MCF 10A (cell line): ENCODE data around the gene SPAG16. TPM values are rescaled to one million over a fixed set of nuclear protein-coding genes. Genes with fewer than 3 reads are reported as not detected.
"Not testable (repeated sequence)": the region's sequence is repeated elsewhere in the genome, so short reads cannot be mapped to it uniquely, and the experiment has no call there.

Experiments used
- BruUV-seq: library from RNA; stranded (reverse); fragments of 400-500 nt; replicated peaks from 2 replicates; lab custom pipeline; 2021; lab: Mats Ljungman, UMichigan
- CTCF ChIA-PET: fragments of 300-600 bp; sonication (Branson Sonifier 250); formaldehyde crosslinking; extraction: SDS; loops from one replicate; lab custom pipeline; 2021; ENCODE audit warnings: antibody characterized with exemption, inconsistent platforms; lab: Yijun Ruan, JAX
- POLR2A ChIA-PET: fragments of 300-600, 350-650 bp; sonication (Branson Sonifier 250); formaldehyde crosslinking; extraction: SDS; loops from one replicate; lab custom pipeline; 2020; ENCODE audit warnings: antibody characterized with exemption, inconsistent platforms; lab: Yijun Ruan, JAX
- DNase-seq: peaks from one replicate; pipeline ENCODE4 v3.0.0-alpha.2; 2018; ENCODE audit not compliant: unreplicated experiment
- H3K27ac Mint-ChIP-seq: one replicate; pipeline ENCODE4 v1.8.0; 2022; ENCODE audit warnings: mild to moderate bottlenecking, low read depth, mixed read lengths; ENCODE audit not compliant: unreplicated experiment
- H3K27me3 Mint-ChIP-seq: one replicate; pipeline ENCODE4 v1.8.0; 2022; ENCODE audit warnings: mixed read lengths; ENCODE audit not compliant: insufficient read depth, unreplicated experiment
- H3K36me3 Mint-ChIP-seq: one replicate; pipeline ENCODE4 v1.8.0; 2022; ENCODE audit warnings: mild to moderate bottlenecking, moderate library complexity, mixed read lengths; ENCODE audit not compliant: insufficient read depth, unreplicated experiment
- H3K4me1 Mint-ChIP-seq: one replicate; pipeline ENCODE4 v1.8.0; 2022; ENCODE audit warnings: mixed read lengths; ENCODE audit not compliant: insufficient read depth, unreplicated experiment
- H3K4me3 Mint-ChIP-seq: one replicate; pipeline ENCODE4 v1.8.0; 2022; ENCODE audit warnings: mild to moderate bottlenecking, moderate library complexity, mixed read lengths; ENCODE audit not compliant: unreplicated experiment
- H3K9me3 Mint-ChIP-seq: one replicate; pipeline ENCODE4 v1.8.0; 2022; ENCODE audit warnings: mixed read lengths; ENCODE audit not compliant: unreplicated experiment
- CTCF ChIP-seq: fragments of 200-600 bp; IDR thresholded peaks from one replicate; pipeline ENCODE4 v1.8.0; 2022; ENCODE audit warnings: antibody characterized with exemption, mild to moderate bottlenecking; ENCODE audit not compliant: unreplicated experiment
- intact Hi-C: fragments of 100-400 bp; cut with micrococcal nuclease; formaldehyde crosslinking; loops from 2 replicates; pipeline ENCODE4 v1.14.1; 2022
- total RNA-seq: library from RNA; stranded (reverse); gene quantifications from 2 replicates; pipeline ENCODE4 v1.2.3, GENCODE V29; 2022

Gene SPAG16
- total RNA-seq, 1 experiment from 2014 or later, result 11.5 TPM

GRCh38 chr2:213275265-213275664 is 9.0 kb upstream of the SPAG16 start:
- no peak overlapping the region for H3K4me3 Mint-ChIP-seq
- no TSS peak for BruUV-seq
- no peaks in the 10 kb centered on the region for H3K4me1 Mint-ChIP-seq
- H3K9me3 Mint-ChIP-seq, result no peaks in the 10 kb centered on the region
- TF ChIP-seq CTCF, result no peak
- H3K27me3 Mint-ChIP-seq, result no peaks in the 10 kb centered on the region
- ChIA-PET CTCF (interaction anchor here (0.6 kb wide), 1 partner anchor 32 kb away, joined by 5 read pairs; no protein-coding TSS in a partner anchor), POLR2A (interaction anchor here (1.7 kb wide), 1 partner anchor 9 kb away, joined by 10 read pairs; the partner anchor contains the start of gene SPAG16)
- intact Hi-C loops, result no loop called here
- H3K36me3 Mint-ChIP-seq, result no peaks in the 10 kb centered on the region
- DNase-seq, result no peak
- H3K27ac Mint-ChIP-seq, result no peak overlapping the region

GRCh38 chr2:213277134-213277533 is 7.1 kb upstream of the SPAG16 start:
- BruUV-seq, H3K9me3 Mint-ChIP-seq, H3K36me3 Mint-ChIP-seq, H3K27me3 Mint-ChIP-seq, DNase-seq, CTCF ChIA-PET, H3K4me3 Mint-ChIP-seq, intact Hi-C loops, H3K27ac Mint-ChIP-seq, H3K4me1 Mint-ChIP-seq, POLR2A ChIA-PET: not testable (repeated sequence)

- intact Hi-C loops, result no loop called here
- no peak for DNase-seq
- Mint-ChIP-seq H3K27ac (no peak overlapping the region), H3K9me3 (no peaks in the 10 kb centered on the region), H3K4me1 (peaks cover 6% of the 10 kb centered on the region), H3K27me3 (no peaks in the 10 kb centered on the region), H3K4me3 (no peak overlapping the region), H3K36me3 (no peaks in the 10 kb centered on the region)
- ChIA-PET CTCF (no interaction called here), POLR2A (no interaction called here)
- BruUV-seq, result no TSS peak
- TF ChIP-seq CTCF, result no peak
Measured at GRCh38 chr2:213279116-213279620, 5.1 kb upstream of the SPAG16 start.

- H3K4me1 Mint-ChIP-seq, result peaks cover 6% of the 10 kb centered on the region
- no peaks in the 10 kb centered on the region for H3K36me3 Mint-ChIP-seq
- intact Hi-C loops, result no loop called here
- POLR2A ChIA-PET, result no interaction called here
- DNase-seq, result no peak
- no TSS peak for BruUV-seq
- no peaks in the 10 kb centered on the region for H3K9me3 Mint-ChIP-seq
- CTCF ChIA-PET, result no interaction called here
- no peak for TF ChIP-seq CTCF
- H3K27ac Mint-ChIP-seq, result no peak overlapping the region
- no peaks in the 10 kb centered on the region for H3K27me3 Mint-ChIP-seq
- H3K4me3 Mint-ChIP-seq, result no peak overlapping the region
Measured at GRCh38 chr2:213279971-213280370, 4.3 kb upstream of the SPAG16 start.

- no peak for DNase-seq
- Mint-ChIP-seq H3K27ac (no peak overlapping the region), H3K4me3 (no peak overlapping the region), H3K36me3 (no peaks in the 10 kb centered on the region), H3K9me3 (no peaks in the 10 kb centered on the region), H3K27me3 (no peaks in the 10 kb centered on the region), H3K4me1 (peaks cover 11% of the 10 kb centered on the region)
- no TSS peak for BruUV-seq
- ChIA-PET CTCF (no interaction called here), POLR2A (no interaction called here)
- TF ChIP-seq CTCF, result no peak
- intact Hi-C loops, result no loop called here
Measured at GRCh38 chr2:213281156-213281555, 3.1 kb upstream of the SPAG16 start.
